Measurements from ENCODE around the gene SYT17. TPM values are rescaled to one million over a fixed set of nuclear protein-coding genes. Genes with fewer than 3 reads are reported as not detected.
A peak's percentile ranks its signal among the peaks of the same experiment; 100 is the strongest.

Gene SYT17
- total RNA-seq, 1 experiment from 2014 or later: 36.6 TPM

DNA sequence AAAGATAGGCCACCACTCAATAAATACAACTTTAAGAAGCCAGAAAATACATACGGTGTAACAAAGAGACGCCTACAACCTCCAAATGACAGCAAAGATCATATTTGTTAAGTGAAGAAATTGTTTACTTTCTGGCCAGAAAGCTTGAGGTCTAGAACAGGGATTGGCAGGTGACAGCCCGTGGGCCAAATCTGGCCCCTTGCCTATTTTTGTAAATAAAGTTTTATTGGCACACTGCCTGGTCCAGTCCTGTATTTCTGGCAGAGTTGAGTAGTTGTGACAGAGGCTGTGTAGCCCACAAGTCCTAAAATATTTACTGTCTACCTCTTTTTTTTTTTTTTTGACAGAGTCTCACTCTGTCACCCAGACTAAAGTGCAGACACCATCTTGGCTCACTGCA, 114.1 kb downstream of the SYT17 start:
- Histone ChIP-seq H3K36me3 (ENCODE audit: low read depth) (no peaks in the 10 kb centered on the region), H3K4me3 (no peak overlapping the region), H3K79me2 (ENCODE audit: low read depth) (no peaks in the 10 kb centered on the region), H3K4me1 (replicated peaks; ENCODE audit: insufficient read depth) (peaks cover 23% of the 10 kb centered on the region), H4K20me1 (ENCODE audit: insufficient read depth) (no peaks in the 10 kb centered on the region), H2AFZ (no peak overlapping the region), H3K27me3 (ENCODE audit: insufficient read depth, low read depth) (no peaks in the 10 kb centered on the region), H3K9me3 (ENCODE audit: insufficient read depth, low read depth) (no peaks in the 10 kb centered on the region), H3K9me2 (ENCODE audit: insufficient read depth) (no peaks in the 10 kb centered on the region), H3K4me2 (no peak overlapping the region), H3K27ac (no peak overlapping the region), H3F3A (ENCODE audit: insufficient read depth, low read depth) (peaks cover 28% of the 10 kb centered on the region; the same call in 1 of the 2 replicates)
- ChIA-PET POLR2A (ENCODE audit: unreplicated experiment) (interaction anchor here (0.7 kb wide), 1 partner anchor 225 kb away, joined by 4 read pairs; no protein-coding TSS in a partner anchor), CTCF (no interaction called here)
- TF ChIP-seq, protein P1, sequence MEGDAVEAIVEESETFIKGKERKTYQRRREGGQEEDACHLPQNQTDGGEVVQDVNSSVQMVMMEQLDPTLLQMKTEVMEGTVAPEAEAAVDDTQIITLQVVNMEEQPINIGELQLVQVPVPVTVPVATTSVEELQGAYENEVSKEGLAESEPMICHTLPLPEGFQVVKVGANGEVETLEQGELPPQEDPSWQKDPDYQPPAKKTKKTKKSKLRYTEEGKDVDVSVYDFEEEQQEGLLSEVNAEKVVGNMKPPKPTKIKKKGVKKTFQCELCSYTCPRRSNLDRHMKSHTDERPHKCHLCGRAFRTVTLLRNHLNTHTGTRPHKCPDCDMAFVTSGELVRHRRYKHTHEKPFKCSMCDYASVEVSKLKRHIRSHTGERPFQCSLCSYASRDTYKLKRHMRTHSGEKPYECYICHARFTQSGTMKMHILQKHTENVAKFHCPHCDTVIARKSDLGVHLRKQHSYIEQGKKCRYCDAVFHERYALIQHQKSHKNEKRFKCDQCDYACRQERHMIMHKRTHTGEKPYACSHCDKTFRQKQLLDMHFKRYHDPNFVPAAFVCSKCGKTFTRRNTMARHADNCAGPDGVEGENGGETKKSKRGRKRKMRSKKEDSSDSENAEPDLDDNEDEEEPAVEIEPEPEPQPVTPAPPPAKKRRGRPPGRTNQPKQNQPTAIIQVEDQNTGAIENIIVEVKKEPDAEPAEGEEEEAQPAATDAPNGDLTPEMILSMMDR (conservative IDR thresholded peaks at IDR 0.05): no peak
- TF ChIP-seq EZH2 (IDR thresholded peaks at IDR 0.05; ENCODE audit: low read depth): no peak
- no TSS peak for BruUV-seq (replicated peaks)
- intact Hi-C loops (cut with micrococcal nuclease; ENCODE audit: unreplicated experiment): loop anchor here (5.0 to 10.0 kb wide), 2 partner anchors 45 to 93 kb away; no protein-coding TSS in a partner anchor
- no peak for DNase-seq

DNA sequence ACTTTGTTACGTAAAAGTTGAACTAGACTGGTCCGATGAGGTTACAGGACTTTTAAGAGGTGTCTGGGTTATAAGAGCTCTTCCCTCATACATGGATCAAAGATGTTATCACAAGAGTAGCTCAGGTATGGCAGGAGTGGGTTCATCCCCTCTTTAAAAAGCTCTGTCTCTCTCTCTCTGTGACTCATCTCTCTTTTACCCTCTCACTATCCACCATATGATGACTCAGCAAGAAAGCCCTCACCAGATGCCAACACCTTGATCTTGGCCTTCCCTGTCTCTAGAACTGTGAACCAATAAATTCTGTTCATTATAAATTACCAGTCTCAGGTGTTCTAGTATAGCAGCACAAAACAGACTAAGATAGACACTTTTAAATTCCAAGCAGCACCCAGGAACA, 115.6 kb downstream of the SYT17 start:
- H4K20me1 ChIP-seq (ENCODE audit: insufficient read depth): no peaks in the 10 kb centered on the region
- H3K27me3 ChIP-seq (ENCODE audit: insufficient read depth, low read depth): no peaks in the 10 kb centered on the region
- peaks cover 28% of the 10 kb centered on the region; the same call in 1 of the 2 replicates for H3F3A ChIP-seq (ENCODE audit: insufficient read depth, low read depth)
- ChIA-PET POLR2A (ENCODE audit: unreplicated experiment) (interaction anchor here (0.6 to 1.1 kb wide), 4 partner anchors 55 to 480 kb away, joined by 3 to 6 read pairs (median 4); no protein-coding TSS in a partner anchor), CTCF (no interaction called here)
- no peaks in the 10 kb centered on the region for H3K79me2 ChIP-seq (ENCODE audit: low read depth)
- no peaks in the 10 kb centered on the region for H3K9me2 ChIP-seq (ENCODE audit: insufficient read depth)
- H3K27ac ChIP-seq: peak overlapping the region; percentile 76
- no TSS peak for BruUV-seq (replicated peaks)
- no peaks in the 10 kb centered on the region for H3K36me3 ChIP-seq (ENCODE audit: low read depth)
- peak overlapping the region; percentile 65 for H3K4me2 ChIP-seq
- H3K4me1 ChIP-seq (replicated peaks; ENCODE audit: insufficient read depth): peaks cover 23% of the 10 kb centered on the region
- peak; percentile 33 to 72 for DNase-seq
- TF ChIP-seq, protein P1 (conservative IDR thresholded peaks at IDR 0.05): no peak
- TF ChIP-seq EZH2 (IDR thresholded peaks at IDR 0.05; ENCODE audit: low read depth): no peak
- no peaks in the 10 kb centered on the region for H3K9me3 ChIP-seq (ENCODE audit: insufficient read depth, low read depth)
- intact Hi-C loops (cut with micrococcal nuclease; ENCODE audit: unreplicated experiment): loop anchor here (5.0 to 10.0 kb wide), 2 partner anchors 46 to 91 kb away; no protein-coding TSS in a partner anchor
- no peak overlapping the region for H2AFZ ChIP-seq
- no peak overlapping the region for H3K4me3 ChIP-seq

DNA sequence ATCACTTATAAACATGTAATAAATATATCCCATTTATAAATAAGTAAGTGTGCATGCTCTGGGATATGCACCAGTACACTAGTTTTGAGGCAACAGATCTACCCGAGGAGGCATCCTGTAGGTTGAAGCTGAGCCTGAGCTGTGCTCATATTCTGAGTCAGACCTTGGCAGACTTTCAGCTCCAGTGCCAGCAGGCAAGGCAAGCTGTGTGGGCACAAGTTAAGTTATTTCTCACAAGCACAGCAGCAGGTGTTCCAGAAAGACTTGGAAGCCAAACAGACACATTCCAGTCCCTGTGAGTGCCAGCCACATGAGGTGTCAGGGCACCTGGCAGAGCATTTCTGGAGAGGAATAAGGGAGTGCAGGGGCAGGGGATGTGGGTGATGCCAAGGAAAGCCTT, 116.2 kb downstream of the SYT17 start:
- POLR2A ChIA-PET (ENCODE audit: unreplicated experiment): interaction anchor here (0.6 to 1.1 kb wide), 2 partner anchors 56 to 480 kb away, joined by 3 to 4 read pairs; no protein-coding TSS in a partner anchor
- no peak overlapping the region for H2AFZ ChIP-seq
- H3K4me3 ChIP-seq: no peak overlapping the region
- peak overlapping the region; percentile 76 for H3K27ac ChIP-seq
- TF ChIP-seq, protein P1 (conservative IDR thresholded peaks at IDR 0.05): no peak
- no peak for TF ChIP-seq EZH2 (IDR thresholded peaks at IDR 0.05; ENCODE audit: low read depth)
- H3K9me2 ChIP-seq (ENCODE audit: insufficient read depth): no peaks in the 10 kb centered on the region
- intact Hi-C loops (cut with micrococcal nuclease; ENCODE audit: unreplicated experiment): loop anchor here (5.0 to 10.0 kb wide), 2 partner anchors 47 to 91 kb away; no protein-coding TSS in a partner anchor
- peak; percentile 90 to 95 for DNase-seq
- peaks cover 28% of the 10 kb centered on the region; the same call in 1 of the 2 replicates for H3F3A ChIP-seq (ENCODE audit: insufficient read depth, low read depth)
- peaks cover 23% of the 10 kb centered on the region for H3K4me1 ChIP-seq (replicated peaks; ENCODE audit: insufficient read depth)
- no peaks in the 10 kb centered on the region for H3K36me3 ChIP-seq (ENCODE audit: low read depth)
- H3K27me3 ChIP-seq (ENCODE audit: insufficient read depth, low read depth): no peaks in the 10 kb centered on the region
- H3K9me3 ChIP-seq (ENCODE audit: insufficient read depth, low read depth): no peaks in the 10 kb centered on the region
- H3K79me2 ChIP-seq (ENCODE audit: low read depth): no peaks in the 10 kb centered on the region
- CTCF ChIA-PET: no interaction called here
- peak overlapping the region; percentile 65 for H3K4me2 ChIP-seq
- BruUV-seq (replicated peaks): no TSS peak
- no peaks in the 10 kb centered on the region for H4K20me1 ChIP-seq (ENCODE audit: insufficient read depth)

Measured in PC-9 (cell line).